SJCRH30 (cell line): ENCODE results near the gene PPARGC1A. TPM values are rescaled to one million over a fixed set of nuclear protein-coding genes. Genes with fewer than 3 reads are reported as not detected.

ENCODE experiments used
- DNase-seq, 2 experiments: peaks; one replicate each; pipeline ENCODE4 v3.0.0-alpha.2; 2015 to 2020
- H3K27ac ChIP-seq: fragments of 250-450 bp; sonication (Bioruptor Pico); 2 replicates; pipeline ENCODE4 v1.5.1; 2020; ENCODE audit warnings: mild to moderate bottlenecking, moderate library complexity
- H3K27me3 ChIP-seq: fragments of 250-450 bp; sonication (Bioruptor Pico); 2 replicates; pipeline ENCODE4 v1.5.1; 2020; ENCODE audit warnings: mild to moderate bottlenecking, moderate library complexity
- H3K36me3 ChIP-seq: fragments of 250-450 bp; sonication (Bioruptor Pico); 2 replicates; pipeline ENCODE4 v1.5.1; 2020; ENCODE audit warnings: mild to moderate bottlenecking, moderate library complexity
- H3K4me1 ChIP-seq: fragments of 250-450 bp; sonication (Bioruptor Pico); 2 replicates; pipeline ENCODE4 v1.5.1; 2020; ENCODE audit warnings: mild to moderate bottlenecking, moderate library complexity
- H3K4me3 ChIP-seq: fragments of 250-450 bp; sonication (Bioruptor Pico); 2 replicates; pipeline ENCODE4 v1.5.1; 2020; ENCODE audit warnings: mild to moderate bottlenecking, moderate library complexity
- H3K9me3 ChIP-seq: fragments of 250-450 bp; sonication (Bioruptor Pico); replicated peaks from 2 replicates; pipeline ENCODE4 v1.5.1; 2020; ENCODE audit warnings: mild to moderate bottlenecking, moderate library complexity
- total RNA-seq: library from RNA; depleted of rRNA; stranded (reverse); fragments of >200 nt; shearing (Covaris generic); gene quantifications from 2 replicates; pipeline ENCODE4 v1.2.3, GENCODE V29; 2014

Gene PPARGC1A
- total RNA-seq, 1 experiment from 2014 or later = 0.12 TPM

- Histone ChIP-seq H3K4me1 (no peaks in the 10 kb centered on the region), H3K9me3 (no peaks in the 10 kb centered on the region), H3K27me3 (no peaks in the 10 kb centered on the region), H3K27ac (no peak overlapping the region), H3K36me3 (no peaks in the 10 kb centered on the region), H3K4me3 (no peak overlapping the region)
- no peak for DNase-seq
These were observed 33.8 kb downstream of the PPARGC1A start for GRCh38 chr4:23855912-23856605.

GRCh38 chr4:23853986-23854660 is 35.7 kb downstream of the PPARGC1A start:
- no peaks in the 10 kb centered on the region for H3K36me3 ChIP-seq
- H3K4me3 ChIP-seq = no peak overlapping the region
- no peaks in the 10 kb centered on the region for H3K4me1 ChIP-seq
- DNase-seq = no peak
- H3K27me3 ChIP-seq = no peaks in the 10 kb centered on the region
- no peak overlapping the region for H3K27ac ChIP-seq
- H3K9me3 ChIP-seq = no peaks in the 10 kb centered on the region

GRCh38 chr4:23851464-23851863 is 38.4 kb downstream of the PPARGC1A start:
- H3K4me1 ChIP-seq = no peaks in the 10 kb centered on the region
- no peak overlapping the region for H3K4me3 ChIP-seq
- H3K27ac ChIP-seq = no peak overlapping the region
- no peaks in the 10 kb centered on the region for H3K27me3 ChIP-seq
- no peaks in the 10 kb centered on the region for H3K36me3 ChIP-seq
- DNase-seq = no peak
- H3K9me3 ChIP-seq = no peaks in the 10 kb centered on the region

GRCh38 chr4:23847158-23847557 is 42.7 kb downstream of the PPARGC1A start:
- Histone ChIP-seq H3K9me3 (no peaks in the 10 kb centered on the region), H3K36me3 (no peaks in the 10 kb centered on the region), H3K4me1 (no peaks in the 10 kb centered on the region), H3K27me3 (no peaks in the 10 kb centered on the region), H3K4me3 (no peak overlapping the region), H3K27ac (no peak overlapping the region)
- DNase-seq = no peak

GRCh38 chr4:23844961-23845360 is 44.9 kb downstream of the PPARGC1A start:
- no peak for DNase-seq
- Histone ChIP-seq H3K36me3 (no peaks in the 10 kb centered on the region), H3K4me1 (no peaks in the 10 kb centered on the region), H3K9me3 (no peaks in the 10 kb centered on the region), H3K27me3 (no peaks in the 10 kb centered on the region), H3K27ac (no peak overlapping the region), H3K4me3 (no peak overlapping the region)

GRCh38 chr4:23839279-23839678 is 50.6 kb downstream of the PPARGC1A start:
- no peaks in the 10 kb centered on the region for H3K4me1 ChIP-seq
- H3K27me3 ChIP-seq = peaks cover 6% of the 10 kb centered on the region; the same call in 1 of the 2 replicates
- H3K27ac ChIP-seq = no peak overlapping the region
- H3K9me3 ChIP-seq = no peaks in the 10 kb centered on the region
- H3K36me3 ChIP-seq = no peaks in the 10 kb centered on the region
- H3K4me3 ChIP-seq = no peak overlapping the region
- DNase-seq = no peak

GRCh38 chr4:23838607-23839006 is 51.2 kb downstream of the PPARGC1A start:
- no peaks in the 10 kb centered on the region for H3K36me3 ChIP-seq

GRCh38 chr4:23838131-23838530 is 51.7 kb downstream of the PPARGC1A start:
- Histone ChIP-seq H3K4me3 (no peak overlapping the region), H3K36me3 (no peaks in the 10 kb centered on the region), H3K9me3 (no peaks in the 10 kb centered on the region), H3K27me3 (peaks cover 6% of the 10 kb centered on the region; the same call in 1 of the 2 replicates), H3K4me1 (no peaks in the 10 kb centered on the region), H3K27ac (no peak overlapping the region)
- DNase-seq = no peak

More at GRCh38 chr4:23838607-23839006, 51.2 kb downstream of the PPARGC1A start:
- H3K4me3 ChIP-seq = no peak overlapping the region
- H3K27me3 ChIP-seq = peaks cover 6% of the 10 kb centered on the region; the same call in 1 of the 2 replicates
- DNase-seq = no peak
- H3K9me3 ChIP-seq = no peaks in the 10 kb centered on the region
- no peaks in the 10 kb centered on the region for H3K4me1 ChIP-seq
- no peak overlapping the region for H3K27ac ChIP-seq

- Histone ChIP-seq H3K27ac (no peak overlapping the region), H3K4me1 (no peaks in the 10 kb centered on the region), H3K36me3 (no peaks in the 10 kb centered on the region), H3K27me3 (peaks cover 6% of the 10 kb centered on the region; the same call in 1 of the 2 replicates), H3K4me3 (no peak overlapping the region), H3K9me3 (no peaks in the 10 kb centered on the region)
- DNase-seq = no peak
These were observed 52.5 kb downstream of the PPARGC1A start for GRCh38 chr4:23837371-23837770.

- no peaks in the 10 kb centered on the region for H3K9me3 ChIP-seq
- no peak overlapping the region for H3K27ac ChIP-seq
- DNase-seq = no peak
- no peaks in the 10 kb centered on the region for H3K4me1 ChIP-seq
- H3K36me3 ChIP-seq = no peaks in the 10 kb centered on the region
- H3K27me3 ChIP-seq = peaks cover 6% of the 10 kb centered on the region; the same call in 1 of the 2 replicates
- no peak overlapping the region for H3K4me3 ChIP-seq
These were observed 53.9 kb downstream of the PPARGC1A start for GRCh38 chr4:23835774-23836478.

GRCh38 chr4:23828779-23829178 is 61.1 kb downstream of the PPARGC1A start:
- Histone ChIP-seq H3K4me3 (no peak overlapping the region), H3K27me3 (no peaks in the 10 kb centered on the region)
- DNase-seq = no peak

GRCh38 chr4:23828020-23828715 is 61.7 kb downstream of the PPARGC1A start:
- no peaks in the 10 kb centered on the region for H3K27me3 ChIP-seq
- no peaks in the 10 kb centered on the region for H3K9me3 ChIP-seq
- H3K4me3 ChIP-seq = no peak overlapping the region
- no peak for DNase-seq
- H3K36me3 ChIP-seq = no peaks in the 10 kb centered on the region
- no peak overlapping the region for H3K27ac ChIP-seq
- H3K4me1 ChIP-seq = no peaks in the 10 kb centered on the region

More at GRCh38 chr4:23828779-23829178, 61.1 kb downstream of the PPARGC1A start:
- H3K4me1 ChIP-seq = no peaks in the 10 kb centered on the region
- no peaks in the 10 kb centered on the region for H3K36me3 ChIP-seq
- H3K9me3 ChIP-seq = no peaks in the 10 kb centered on the region
- H3K27ac ChIP-seq = no peak overlapping the region

GRCh38 chr4:23822181-23822580 is 67.7 kb downstream of the PPARGC1A start:
- DNase-seq = no peak
- H3K9me3 ChIP-seq = no peaks in the 10 kb centered on the region

GRCh38 chr4:23819041-23819511 is 70.8 kb downstream of the PPARGC1A start:
- Histone ChIP-seq H3K27ac (no peak overlapping the region), H3K9me3 (no peaks in the 10 kb centered on the region), H3K36me3 (no peaks in the 10 kb centered on the region), H3K4me1 (peaks cover 6% of the 10 kb centered on the region; the same call in 1 of the 2 replicates), H3K4me3 (no peak overlapping the region), H3K27me3 (0 out of 2 replicates have a peak, but pooled peaks cover 3% of the 10 kb centered on the region)
- no peak for DNase-seq

More at GRCh38 chr4:23822181-23822580, 67.7 kb downstream of the PPARGC1A start:
- Histone ChIP-seq H3K27me3 (0 out of 2 replicates have a peak, but pooled peaks cover 3% of the 10 kb centered on the region), H3K4me3 (no peak overlapping the region), H3K27ac (no peak overlapping the region), H3K4me1 (peaks cover 6% of the 10 kb centered on the region; the same call in 1 of the 2 replicates), H3K36me3 (no peaks in the 10 kb centered on the region)
